ENCODE results near the gene TCP11.

DNA sequence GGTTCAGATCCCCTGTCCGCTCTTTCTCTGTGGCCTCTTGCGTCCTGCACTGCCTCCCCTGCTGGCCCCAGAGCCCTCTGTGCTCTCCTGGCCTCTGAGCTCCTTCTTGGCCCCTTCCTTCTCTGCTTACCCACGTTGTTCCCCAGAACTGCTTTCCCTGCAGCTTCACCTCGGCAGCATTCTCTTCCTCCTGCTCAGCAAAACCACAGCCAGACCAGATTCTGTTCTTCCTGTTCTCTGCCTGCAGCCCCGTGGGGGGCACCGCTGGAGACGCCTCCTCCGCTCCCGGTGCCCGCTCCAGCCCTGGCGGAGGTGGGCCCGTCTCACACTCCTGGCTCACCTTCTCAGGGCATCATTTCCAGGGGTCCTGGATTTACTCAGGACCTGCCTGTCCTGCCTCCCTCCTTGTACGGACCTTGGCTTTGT, 59.7 kb downstream of the TCP11 start:
- no peak for TF ChIP-seq FOXJ3 (CRISPR knock-in tag; IDR thresholded peaks at IDR 0.05)
- TF ChIP-seq TAF1 (IDR thresholded peaks at IDR 0.05; ENCODE audit: borderline replicate concordance, low read depth, low read length), result no peak
- no peak for TF ChIP-seq EP300 (IDR thresholded peaks at IDR 0.05; ENCODE audit: borderline replicate concordance in 1 of 2, low read depth in 1 of 2, low read length in 1 of 2)

All from SK-N-SH (cell line).